T-helper 1 cell treated with Interleukin-12 subunit alpha and Interleukin-12 subunit beta and Interleukin-4 antibody, amounts not matched to agents 30 ng/mL and 1 ng/mL, for 36 hours (primary cell): ENCODE measurements around the gene SNAP25. TPM values are rescaled to one million over a fixed set of nuclear protein-coding genes. Genes with fewer than 3 reads are reported as not detected.

ENCODE experiments used
- intact Hi-C: fragments of 100-400 bp; cut with micrococcal nuclease; formaldehyde crosslinking; loops from one replicate; pipeline ENCODE4 v1.15.1; 2024
- total RNA-seq: library from RNA; stranded (reverse); gene quantifications from 2 replicates; pipeline ENCODE4 v1.2.3, GENCODE V29; 2022

SNAP25 gene
- total RNA-seq, 1 donor from 2014 or later: 0.39 TPM

- intact Hi-C loops: no loop called here
Measured at GRCh38 chr20:10261702-10262101, 43.1 kb downstream of the SNAP25 start.

- intact Hi-C loops: no loop called here
Measured at GRCh38 chr20:10263385-10264165, 44.9 kb downstream of the SNAP25 start.

GRCh38 chr20:10264166-10264558 lies 45.5 kb downstream of the SNAP25 start:
- intact Hi-C loops: no loop called here

DNA sequence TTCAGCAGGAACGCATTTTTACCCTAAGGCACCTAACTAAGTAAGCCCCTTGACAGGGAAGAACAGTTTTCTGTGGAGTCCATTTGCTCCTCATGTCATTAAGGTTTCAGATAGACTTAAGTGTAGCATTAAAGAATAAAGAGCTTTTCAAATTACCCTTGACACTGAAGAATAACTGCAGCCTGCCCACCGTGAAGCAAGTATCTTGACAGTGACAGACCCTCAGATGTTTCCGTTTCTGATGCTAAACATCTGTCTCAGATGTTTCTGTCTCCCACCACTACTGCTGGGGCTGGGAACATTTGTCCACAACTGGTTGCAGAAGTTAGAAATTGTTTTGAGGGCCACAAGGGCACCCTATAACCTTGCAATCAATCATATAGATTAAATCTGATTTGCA lies 50.0 kb downstream of the SNAP25 start:
- intact Hi-C loops: no loop called here

GRCh38 chr20:10270630-10271029 lies 52.0 kb downstream of the SNAP25 start:
- intact Hi-C loops: no loop called here

DNA sequence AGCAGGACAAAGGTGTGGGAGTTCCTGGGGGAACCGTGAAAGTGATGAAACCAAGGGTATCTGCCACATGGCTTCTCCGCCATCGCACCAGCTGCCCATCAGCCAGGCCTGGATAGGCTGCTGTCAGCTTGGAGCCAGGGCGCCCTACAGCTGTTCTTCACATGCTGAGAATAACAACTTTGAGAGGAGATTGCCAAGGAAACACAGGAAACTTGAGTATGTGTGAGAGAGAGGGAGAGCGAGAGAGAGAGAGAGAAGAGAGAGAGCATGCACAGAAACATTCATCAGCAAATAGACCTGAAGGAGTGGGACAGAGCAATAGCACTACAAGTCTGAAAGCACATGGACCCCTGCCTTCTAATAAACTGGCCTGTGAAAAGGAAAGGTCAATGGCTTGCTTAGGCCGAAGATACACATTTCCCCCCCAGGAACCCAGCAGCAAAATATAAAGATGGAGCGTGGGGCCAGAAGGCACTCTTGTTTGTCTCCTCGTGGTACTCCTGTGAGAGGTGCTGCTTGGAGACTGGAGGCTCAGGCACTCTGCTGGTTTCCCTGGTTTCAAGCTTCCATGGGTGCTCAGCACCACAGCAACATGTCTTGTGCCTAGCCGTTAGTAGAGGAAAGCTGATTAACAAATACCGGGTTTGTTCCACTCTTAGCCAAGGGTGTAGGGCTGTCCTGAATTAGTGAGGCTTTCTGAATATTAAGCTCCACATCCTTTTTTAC lies 53.0 kb downstream of the SNAP25 start:
- intact Hi-C loops: no loop called here

- intact Hi-C loops: no loop called here
Measured at GRCh38 chr20:10276878-10277580, 58.4 kb downstream of the SNAP25 start.

- intact Hi-C loops: no loop called here
Measured at GRCh38 chr20:10277616-10278015, 59.0 kb downstream of the SNAP25 start.

- intact Hi-C loops: no loop called here
Measured at GRCh38 chr20:10278412-10278811, 59.8 kb downstream of the SNAP25 start.

GRCh38 chr20:10280018-10280908 lies 61.6 kb downstream of the SNAP25 start:
- intact Hi-C loops: no loop called here

DNA sequence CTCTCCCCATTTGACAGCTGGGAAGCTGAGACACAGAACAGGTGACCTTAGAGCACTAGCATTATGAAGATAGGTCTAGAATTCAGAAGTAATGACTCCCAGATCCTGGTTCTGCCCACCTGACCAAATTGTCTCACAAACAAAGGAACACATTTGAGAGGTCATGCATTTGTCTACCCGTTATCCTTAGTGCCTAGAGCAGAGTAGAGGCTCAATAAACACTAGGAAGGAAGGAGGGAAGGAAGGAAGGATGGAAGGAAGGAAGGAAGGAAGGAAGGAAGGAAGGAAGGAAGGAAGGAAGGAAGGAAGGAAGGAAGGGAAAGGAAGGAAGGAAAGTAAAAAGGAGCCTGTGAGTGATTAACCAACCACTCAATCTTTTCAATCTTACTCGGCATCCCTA lies 63.3 kb downstream of the SNAP25 start:
- intact Hi-C loops: no loop called here

DNA sequence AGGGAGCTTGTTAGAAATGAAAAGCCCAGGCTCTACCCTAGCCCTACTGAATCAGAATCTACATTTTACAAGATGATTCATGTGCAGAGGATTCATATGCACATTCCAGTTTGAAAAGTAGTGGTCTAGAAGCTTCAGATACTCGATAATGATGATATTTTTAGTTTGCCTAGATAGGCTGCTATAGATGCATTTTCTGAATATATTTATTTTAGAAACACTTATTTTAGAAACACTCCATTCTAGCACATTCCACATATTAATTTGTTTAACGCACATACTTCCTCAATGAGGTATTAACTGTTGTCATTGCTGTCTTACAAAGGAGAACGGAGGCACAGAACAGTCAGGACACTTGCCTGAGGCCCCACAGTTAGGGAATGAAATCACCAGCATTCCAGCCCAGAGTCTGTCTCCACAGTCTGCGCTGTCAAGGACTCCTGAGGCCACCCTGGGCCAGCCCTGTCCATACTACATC lies 64.4 kb downstream of the SNAP25 start:
- intact Hi-C loops: no loop called here

DNA sequence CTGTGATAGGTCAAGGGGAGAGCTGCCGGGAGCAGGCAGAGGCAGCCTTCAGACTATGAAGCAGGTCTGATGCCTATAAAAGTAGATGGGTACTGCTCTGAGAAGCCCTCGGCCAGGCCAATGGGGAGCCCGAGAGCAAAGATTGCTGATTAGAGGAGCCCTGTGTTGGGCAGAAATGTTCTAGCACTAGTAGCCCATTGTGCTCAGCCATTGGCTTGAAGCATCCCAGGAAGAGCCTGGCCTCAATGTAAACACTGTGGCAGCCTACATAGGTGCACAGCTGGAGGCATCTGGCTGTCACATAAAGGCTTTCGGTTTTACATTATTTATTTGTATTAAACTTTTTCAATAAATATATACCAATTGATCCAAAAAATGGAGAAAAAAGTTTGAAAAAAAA lies 67.7 kb downstream of the SNAP25 start:
- intact Hi-C loops: no loop called here

- intact Hi-C loops: no loop called here
Measured at GRCh38 chr20:10288421-10288820, 69.8 kb downstream of the SNAP25 start.

- intact Hi-C loops: no loop called here
Measured at GRCh38 chr20:10288954-10289646, 70.5 kb downstream of the SNAP25 start.

GRCh38 chr20:10291568-10292248 lies 73.1 kb downstream of the SNAP25 start:
- intact Hi-C loops: no loop called here

DNA sequence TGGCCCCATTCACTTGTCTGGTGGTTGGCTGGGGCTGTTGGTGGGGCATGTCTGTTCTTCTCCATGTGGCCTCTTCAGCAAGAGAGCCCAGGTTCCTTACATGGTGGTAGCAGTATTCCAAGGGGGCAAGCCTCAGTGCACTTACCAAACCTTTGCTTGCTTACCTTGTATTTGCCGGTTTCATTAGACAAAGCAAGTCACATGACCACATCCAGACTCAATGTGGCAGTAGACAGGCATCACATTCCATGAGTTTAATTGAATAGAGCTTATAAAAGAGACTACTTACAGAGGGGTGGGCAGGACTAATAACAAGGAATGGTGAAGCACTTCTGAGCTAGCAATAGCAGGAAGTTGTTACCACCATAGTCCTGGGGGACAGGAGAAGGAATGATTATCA lies 78.6 kb downstream of the SNAP25 start:
- intact Hi-C loops: no loop called here

DNA sequence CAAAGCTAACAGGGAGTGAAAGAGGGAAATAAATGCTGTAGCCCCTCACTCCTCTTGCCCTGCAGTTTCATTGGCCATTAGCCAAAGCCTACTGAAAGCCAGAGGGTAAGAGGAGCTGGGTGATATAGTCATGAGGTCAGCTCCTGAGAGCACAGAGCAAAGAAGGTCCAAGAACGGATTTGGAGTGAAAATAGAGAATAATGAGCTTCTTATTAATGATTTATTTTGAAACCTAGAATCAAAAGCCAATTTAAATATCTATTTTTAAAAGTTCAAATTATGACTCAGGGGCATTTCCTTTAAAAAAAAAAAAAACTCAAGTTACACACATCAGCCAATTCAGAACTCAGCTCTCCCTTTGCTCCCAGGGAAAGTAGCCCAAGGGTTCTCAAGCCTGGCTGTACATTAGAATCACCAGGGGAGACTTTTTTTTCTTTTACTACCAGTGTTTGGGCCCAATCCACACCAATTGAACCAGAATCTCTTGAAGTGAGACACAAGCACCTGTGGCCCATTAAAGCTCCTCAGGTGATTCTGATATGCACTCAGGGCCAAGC lies 79.1 kb downstream of the SNAP25 start:
- intact Hi-C loops: no loop called here

GRCh38 chr20:10300582-10301446 lies 82.2 kb downstream of the SNAP25 start:
- intact Hi-C loops: no loop called here
